Endothelial cell of umbilical vein (primary cell): ENCODE measurements around the gene GPR17. TPM values are rescaled to one million over a fixed set of nuclear protein-coding genes. Genes with fewer than 3 reads are reported as not detected.

ENCODE experiments used
- BruUV-seq: library from RNA; stranded (reverse); fragments of 400-500 nt; replicated peaks from 2 replicates; lab custom pipeline; 2021; lab: Mats Ljungman, UMichigan
- CTCF ChIA-PET: fragments of 300-600, 350-600 bp; sonication (Branson Sonifier 250); formaldehyde crosslinking; loops from one replicate; lab custom pipeline; 2021; ENCODE audit warnings: antibody characterized with exemption, inconsistent platforms; lab: Charles Lee
- POLR2A ChIA-PET: fragments of 300-600, 350-600 bp; sonication (Branson Sonifier 250); formaldehyde crosslinking; loops from one replicate; lab custom pipeline; 2021; ENCODE audit warnings: antibody characterized with exemption, inconsistent platforms; lab: Charles Lee
- DNase-seq: peaks from one replicate; pipeline ENCODE4 v3.0.0-alpha.2; 2011; ENCODE audit warnings: low read depth, low spot score
- FAIRE-seq: peaks from 2 replicates; lab custom pipeline; 2011; peaks lifted over from hg19 to GRCh38; lab: Jason Lieb, UNC
- H2AFZ ChIP-seq: 2 replicates; pipeline ENCODE4 v1.6.0; 2012; ENCODE audit warnings: low read depth, low read length, control low read depth, inconsistent platforms
- H3K27ac ChIP-seq: 2 replicates; pipeline ENCODE4 v1.5.1; 2011; ENCODE audit warnings: low read depth, mild to moderate bottlenecking, control low read depth, low read length, moderate library complexity; ENCODE audit not compliant: insufficient read depth
- H3K27me3 ChIP-seq, 2 experiments: 2 replicates each; pipeline versions ENCODE4 v1.6.0 to v1.6.1; 2011; ENCODE audit warnings: low read length in 2 of 2, mixed read lengths in 1 of 2; ENCODE audit not compliant: control insufficient read depth in 2 of 2, insufficient read depth in 2 of 2
- H3K36me3 ChIP-seq, 2 experiments: 2 replicates in 1 of 2; 3 replicates in 1 of 2; pipeline ENCODE4 v1.5.1; 2011; ENCODE audit warnings: low read length in 2 of 2, mild to moderate bottlenecking in 1 of 2, moderate library complexity in 1 of 2; ENCODE audit not compliant: control insufficient read depth in 2 of 2, insufficient read depth in 2 of 2; ENCODE audit errors: extremely low read depth in 1 of 2
- H3K4me1 ChIP-seq: 3 replicates; pipeline ENCODE4 v1.5.1; 2011; ENCODE audit warnings: mild to moderate bottlenecking, low read length; ENCODE audit not compliant: control insufficient read depth, insufficient read depth; ENCODE audit errors: extremely low read depth
- H3K4me2 ChIP-seq: 2 replicates; pipeline ENCODE4 v1.6.1; 2011; ENCODE audit warnings: low read length, control low read depth, mixed read lengths; ENCODE audit not compliant: insufficient read depth
- H3K4me3 ChIP-seq, 3 experiments: fragments of 200-600 bp in 1 of 3; sonication (generic), shearing (Covaris generic) in 1 of 3; replicated peaks in 1 of 3; 2 replicates each; pipeline ENCODE4 v1.5.1; 2011 to 2016; ENCODE audit warnings: control low read depth in 3 of 3, low read length in 3 of 3, mild to moderate bottlenecking in 2 of 3, inconsistent platforms in 1 of 3, low read depth in 1 of 3, moderate library complexity in 1 of 3; ENCODE audit not compliant: insufficient read depth in 1 of 3
- H3K79me2 ChIP-seq: 2 replicates; pipeline ENCODE4 v1.6.0; 2012; ENCODE audit warnings: low read length, inconsistent platforms; ENCODE audit not compliant: control insufficient read depth, insufficient read depth
- H3K9ac ChIP-seq: replicated peaks from 2 replicates; pipeline ENCODE3; 2011; ENCODE audit warnings: low read length, control low read depth; ENCODE audit not compliant: insufficient read depth; ENCODE audit errors: extremely low read depth
- H3K9me1 ChIP-seq: replicated peaks from 3 replicates; pipeline ENCODE4 v1.6.0; 2011; ENCODE audit warnings: mild to moderate bottlenecking, low read length; ENCODE audit not compliant: control insufficient read depth, insufficient read depth; ENCODE audit errors: extremely low read depth
- H3K9me3 ChIP-seq: replicated peaks from 2 replicates; pipeline ENCODE4 v1.5.1; 2012; ENCODE audit warnings: low read length, inconsistent platforms; ENCODE audit not compliant: control insufficient read depth, insufficient read depth
- H4K20me1 ChIP-seq: replicated peaks from 2 replicates; pipeline ENCODE3; 2011; ENCODE audit warnings: mild to moderate bottlenecking, low read length; ENCODE audit not compliant: control insufficient read depth, insufficient read depth; ENCODE audit errors: extremely low read depth
- CTCF ChIP-seq, 2 donors: IDR thresholded peaks; 1 replicate in 1 of 2; 2 replicates in 1 of 2; pipeline ENCODE4 v1.5.1; 2011; ENCODE audit warnings: low read length in 2 of 2, mild to moderate bottlenecking in 2 of 2, moderate library complexity in 2 of 2, control low read depth in 1 of 2, inconsistent platforms in 1 of 2, low read depth in 1 of 2; ENCODE audit not compliant: insufficient read depth in 1 of 2; ENCODE audit errors: extremely low read depth in 1 of 2
- EZH2 ChIP-seq: IDR thresholded peaks from 2 replicates; pipeline ENCODE4 v1.6.1; 2012; ENCODE audit warnings: borderline replicate concordance, low read depth, mild to moderate bottlenecking, moderate library complexity, low read length, inconsistent platforms; ENCODE audit not compliant: severe bottlenecking
- FOS ChIP-seq: IDR thresholded peaks from 2 replicates; pipeline ENCODE4 v1.6.1; 2011; ENCODE audit warnings: mild to moderate bottlenecking, low read length, moderate library complexity, borderline replicate concordance; ENCODE audit not compliant: insufficient read depth
- GATA2 ChIP-seq: IDR thresholded peaks from 2 replicates; pipeline ENCODE4 v1.7.0; 2011; ENCODE audit warnings: low read depth, mild to moderate bottlenecking, moderate library complexity, mixed read lengths, low read length; ENCODE audit not compliant: insufficient read length, insufficient read depth
- JUN ChIP-seq: IDR thresholded peaks from 2 replicates; pipeline ENCODE4 v1.6.1; 2011; ENCODE audit warnings: borderline replicate concordance, low read depth; ENCODE audit not compliant: insufficient read length, insufficient read depth
- MAX ChIP-seq: IDR thresholded peaks from 2 replicates; pipeline ENCODE4 v1.6.1; 2011; ENCODE audit not compliant: insufficient read depth, insufficient read length
- MYC ChIP-seq: IDR thresholded peaks from one replicate; pipeline ENCODE4 v1.6.1; 2011; ENCODE audit warnings: mild to moderate bottlenecking, low read depth, low read length
- POLR2A ChIP-seq: IDR thresholded peaks from 2 replicates; pipeline ENCODE4 v1.6.1; 2012; ENCODE audit warnings: low read depth, mild to moderate bottlenecking, control low read depth, low read length
- POLR2AphosphoS5 ChIP-seq: IDR thresholded peaks from 2 replicates; pipeline ENCODE4 v1.6.1; 2012; ENCODE audit warnings: low read depth, mild to moderate bottlenecking, control low read depth, low read length, moderate library complexity; ENCODE audit not compliant: insufficient read depth
- dilution Hi-C: fragments of 300-500 bp; cut with MboI; formaldehyde crosslinking; loops from one replicate; pipeline ENCODE4 v1.15.0; 2019; ENCODE audit warnings: low sequenced_read_pairs; ENCODE audit not compliant: extremely low pct_ligation_motif_present
- intact Hi-C: fragments of 100-400 bp; cut with micrococcal nuclease; formaldehyde crosslinking; loops from one replicate; pipeline ENCODE4 v1.10.0; 2022
- polyA plus RNA-seq, 4 experiments: library from polyadenylated mRNA; depleted of rRNA in 3 of 4; stranded (reverse) in 3 of 4; unstranded in 1 of 4; fragments of >200 nt; gene quantifications; 2 replicates each; pipeline versions ENCODE4 v1.2.1 to v1.2.3, GENCODE V29; 2011 to 2012; ENCODE audit warnings: missing spikeins in 1 of 4
- total RNA-seq: library from RNA; stranded (reverse); gene quantifications from 2 replicates; pipeline ENCODE4 v1.2.3, GENCODE V29; 2021

Gene GPR17
- total and polyA plus RNA-seq, 2 donors (not counting 3 experiments of a cell fraction or from before 2014, with no cell fraction given) = 0.10 TPM; not detected in 1

- TF ChIP-seq MAX (no peak), FOS (no peak), EZH2 (no peak), CTCF (IDR thresholded peaks at IDR 0.05; ENCODE audit: extremely low read depth in 1 of 2, insufficient read depth in 1 of 2, low read depth in 1 of 2, low read length in 2 of 2) (no peak), MYC (no peak), POLR2AphosphoS5 (no peak), POLR2A (no peak), JUN (no peak), GATA2 (no peak)
- H3K9me1 ChIP-seq = no peaks in the 10 kb centered on the region
- FAIRE-seq (no peak), DNase-seq (no peak)
- no peak overlapping the region for H3K9ac ChIP-seq
- H3K27ac ChIP-seq = no peak overlapping the region
- H3K4me2 ChIP-seq = no peak overlapping the region
- H2AFZ ChIP-seq = no peak overlapping the region
- no peaks in the 10 kb centered on the region for H3K9me3 ChIP-seq
- H3K27me3 ChIP-seq = no peaks in the 10 kb centered on the region
- intact Hi-C loops (no loop called here), dilution Hi-C loops (no loop called here)
- H3K79me2 ChIP-seq = no peaks in the 10 kb centered on the region
- no peaks in the 10 kb centered on the region for H4K20me1 ChIP-seq
- no peak overlapping the region for H3K4me3 ChIP-seq
- peaks cover 0 to 9% of the 10 kb centered on the region in 2 experiments for H3K36me3 ChIP-seq
- H3K4me1 ChIP-seq = peaks cover 4% of the 10 kb centered on the region
- ChIA-PET POLR2A (no interaction called here), CTCF (interaction anchor here (1.0 to 12.1 kb wide), 4 partner anchors 22 to 127 kb away, joined by 3 to 424 read pairs (median 9); partner anchors contain the start of genes IWS1 and LIMS2)
- BruUV-seq = no TSS peak
Measured at GRCh38 chr2:127653421-127654083, 7.6 kb downstream of the GPR17 start.
